AG08396 (cell line): Measurements from ENCODE around the gene CHD9.
A peak's percentile ranks its signal among the peaks of the same experiment; 100 is the strongest.

Experiments
- DNase-seq: peaks from one replicate; pipeline ENCODE4 v3.0.0; 2012; ENCODE audit warnings: low spot score, mixed read lengths

Gene CHD9

DNA sequence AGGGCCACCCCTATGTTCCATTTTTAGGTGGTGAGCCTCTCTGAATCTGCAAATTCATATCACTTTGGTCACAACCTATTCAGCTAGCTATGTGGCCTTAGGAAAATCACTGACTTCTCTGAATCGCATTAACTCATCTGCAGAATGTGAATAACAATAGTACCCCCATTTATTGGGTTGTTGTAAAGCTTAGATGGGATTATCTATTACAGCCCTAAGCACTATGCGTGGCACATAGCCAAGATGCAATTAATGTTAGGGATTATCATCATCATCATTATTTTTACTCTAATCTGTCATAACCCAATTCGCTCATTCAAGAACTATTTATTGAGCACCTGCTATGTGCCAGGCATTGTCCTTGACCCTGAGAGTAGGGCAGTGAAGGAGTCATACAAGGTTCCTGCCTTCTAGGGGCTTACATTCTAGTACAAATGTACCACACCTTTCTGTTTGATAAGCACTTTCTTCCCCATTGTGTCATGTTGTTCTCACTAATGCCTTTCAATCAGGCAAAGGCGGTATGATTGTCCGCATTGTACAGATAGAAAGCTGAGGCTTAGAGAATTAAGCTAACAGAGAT lies 38.5 kb downstream of the CHD9 start:
- no peak for DNase-seq

- DNase-seq = no peak
Measured at GRCh38 chr16:53094013-53094630, 39.3 kb downstream of the CHD9 start.

GRCh38 chr16:53097190-53097589 lies 42.4 kb downstream of the CHD9 start:
- no peak for DNase-seq

GRCh38 chr16:53098526-53099317 lies 43.9 kb downstream of the CHD9 start:
- DNase-seq = peak; percentile 76

DNA sequence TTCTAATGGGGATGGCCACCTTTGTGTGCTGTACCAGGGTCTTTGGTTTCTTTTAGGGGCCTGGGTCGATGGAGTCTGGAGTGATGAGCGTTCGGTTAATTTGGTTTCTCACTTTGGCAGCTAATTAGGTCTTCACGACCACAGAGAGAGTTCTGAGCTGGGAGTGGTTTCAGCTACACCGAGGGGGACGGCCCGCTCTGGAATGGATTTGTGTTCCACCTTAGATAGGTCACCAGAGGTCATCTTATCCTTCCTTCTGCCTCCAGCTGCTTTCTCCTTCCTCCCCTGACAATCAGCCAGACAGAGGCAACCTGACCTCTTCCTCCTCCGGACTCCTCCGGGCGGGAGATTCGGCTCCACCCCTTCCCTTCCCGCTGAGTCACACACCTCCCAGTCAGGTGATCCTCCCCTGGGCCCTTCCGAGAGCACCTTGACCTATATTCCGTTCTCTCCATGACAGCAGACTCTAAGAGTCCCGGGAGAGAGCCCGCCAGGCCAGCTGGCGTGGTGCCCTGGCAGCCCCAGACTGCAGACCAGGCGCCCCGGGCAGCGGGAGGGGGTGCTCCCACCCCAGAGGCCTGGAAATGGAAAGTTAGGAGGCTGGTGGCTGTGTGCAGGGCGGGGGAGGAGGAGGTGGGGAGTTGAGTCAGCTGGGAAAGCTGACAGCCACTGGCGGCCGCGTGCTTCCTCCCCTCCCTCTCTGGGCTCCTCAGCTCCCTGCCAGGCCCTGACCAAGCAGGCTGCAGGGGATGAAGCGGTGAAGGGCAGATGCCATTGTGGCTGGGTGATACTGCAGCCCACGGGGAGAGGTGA lies 44.7 kb downstream of the CHD9 start:
- peak; percentile 80 for DNase-seq

- DNase-seq = no peak
Measured at GRCh38 chr16:53100131-53100748, 45.4 kb downstream of the CHD9 start.

GRCh38 chr16:53100889-53101288 lies 46.1 kb downstream of the CHD9 start:
- DNase-seq = no peak

DNA sequence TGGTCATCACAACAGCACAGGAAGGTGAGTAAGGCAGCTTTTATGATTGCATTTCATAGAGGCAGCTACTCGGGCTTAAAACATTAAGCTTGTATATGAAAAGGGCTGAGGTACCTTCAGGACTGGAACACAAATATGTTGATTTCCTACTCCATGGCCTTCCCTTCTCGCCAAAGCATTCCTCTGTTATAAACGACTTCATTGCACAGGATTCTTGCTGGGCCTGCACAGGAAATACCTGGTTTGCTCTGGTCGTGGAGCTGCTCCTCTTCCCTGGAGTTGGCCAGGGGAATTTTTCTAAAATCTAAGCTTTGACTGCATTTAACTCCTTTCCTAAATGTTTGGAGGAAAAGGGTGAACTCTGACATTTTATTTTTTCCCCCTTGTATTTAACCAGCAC lies 49.0 kb downstream of the CHD9 start:
- DNase-seq = no peak

DNA sequence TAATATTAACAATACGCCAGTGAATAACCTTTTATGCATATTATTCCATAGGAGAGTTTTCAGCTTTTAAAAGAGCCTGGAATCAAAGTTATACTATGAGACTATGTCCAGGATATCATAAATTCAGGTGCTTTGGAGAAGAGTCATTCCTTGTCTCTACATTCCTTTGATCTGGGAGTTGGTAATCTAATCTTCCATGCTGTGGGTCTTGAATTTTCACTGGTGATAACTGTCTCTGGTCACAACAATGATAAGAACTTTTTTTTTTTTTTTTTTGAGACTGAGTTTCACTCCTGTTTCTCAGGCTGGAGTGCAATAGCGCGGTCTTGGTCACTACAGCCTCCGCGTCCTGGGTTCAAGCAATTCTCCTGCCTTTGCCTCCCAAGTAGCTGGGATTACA lies 50.8 kb downstream of the CHD9 start:
- no peak for DNase-seq

DNA sequence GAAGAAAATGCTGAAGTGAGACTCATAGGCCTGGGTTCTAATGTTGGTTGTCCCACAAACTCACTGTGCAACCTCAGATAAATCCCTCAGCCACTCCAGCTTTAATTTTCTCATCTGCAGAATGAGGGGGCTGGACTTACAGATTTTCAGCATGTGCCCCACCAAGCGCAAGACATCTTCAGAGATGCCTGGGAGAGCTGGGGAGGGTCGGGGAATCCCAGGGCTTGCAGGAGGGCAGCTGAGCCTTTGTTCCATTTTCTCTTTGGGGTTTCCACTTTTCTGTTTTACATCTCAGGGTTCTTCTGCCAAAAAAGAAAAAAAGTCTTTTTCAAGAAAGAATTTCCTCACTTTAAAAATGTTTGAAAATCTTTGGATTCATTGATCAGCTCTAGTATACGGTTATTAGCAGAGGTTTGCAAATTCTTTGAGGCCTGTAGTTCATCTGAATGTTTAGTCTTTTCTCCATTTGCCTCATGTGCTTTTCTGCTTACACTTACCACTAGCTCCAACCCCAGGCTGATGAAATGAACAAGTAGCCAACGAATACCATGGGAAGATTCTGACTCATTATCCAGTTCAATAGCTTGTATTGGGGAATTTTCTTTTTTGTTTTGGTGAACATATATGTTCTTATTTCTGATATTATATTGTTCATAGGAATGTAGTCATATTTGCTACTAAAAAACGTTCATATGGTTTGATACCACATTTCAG lies 56.4 kb downstream of the CHD9 start:
- DNase-seq = no peak

DNA sequence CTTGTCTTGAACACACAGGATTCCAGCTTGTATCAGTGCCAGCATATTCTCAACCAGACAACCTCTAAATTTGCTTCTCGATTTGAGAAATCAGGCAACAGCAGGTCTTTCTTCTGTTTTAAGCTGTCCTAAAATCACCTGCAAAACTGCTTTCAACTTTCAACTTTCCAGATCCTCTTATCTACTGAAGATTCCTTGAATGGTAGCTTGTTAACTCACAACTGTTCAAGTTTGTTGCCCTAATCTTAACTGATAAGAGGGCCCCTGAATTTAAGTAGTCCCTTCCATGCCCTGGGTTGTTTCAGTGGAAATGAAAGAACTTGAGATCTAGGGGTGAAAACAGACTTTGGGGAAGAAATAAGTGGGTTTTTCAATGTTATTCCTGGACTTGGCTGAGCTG lies 57.2 kb downstream of the CHD9 start:
- DNase-seq = no peak

DNA sequence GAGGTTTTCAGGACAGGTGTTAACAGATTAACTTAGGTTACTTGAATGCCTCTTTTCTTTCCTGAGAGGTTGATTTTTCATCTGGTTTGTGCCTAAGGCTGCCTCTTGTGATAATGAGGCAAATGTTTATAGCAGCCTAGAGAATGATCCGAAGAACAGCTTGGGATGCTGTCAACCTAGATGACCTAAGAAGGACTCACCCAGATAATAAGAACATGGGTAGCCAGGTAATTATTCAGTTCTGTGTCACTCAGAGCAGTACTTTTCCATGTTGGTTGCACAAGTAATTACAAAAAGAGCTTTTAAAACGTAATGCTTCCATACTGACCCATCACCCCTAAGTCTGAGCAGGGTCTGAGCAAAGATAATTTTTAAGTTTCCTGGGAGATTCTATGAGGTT lies 60.3 kb downstream of the CHD9 start:
- no peak for DNase-seq

GRCh38 chr16:53115773-53116172 lies 61.0 kb downstream of the CHD9 start:
- DNase-seq = no peak

GRCh38 chr16:53121043-53121620 lies 66.3 kb downstream of the CHD9 start:
- no peak for DNase-seq

GRCh38 chr16:53121661-53122060 lies 66.9 kb downstream of the CHD9 start:
- no peak for DNase-seq

DNA sequence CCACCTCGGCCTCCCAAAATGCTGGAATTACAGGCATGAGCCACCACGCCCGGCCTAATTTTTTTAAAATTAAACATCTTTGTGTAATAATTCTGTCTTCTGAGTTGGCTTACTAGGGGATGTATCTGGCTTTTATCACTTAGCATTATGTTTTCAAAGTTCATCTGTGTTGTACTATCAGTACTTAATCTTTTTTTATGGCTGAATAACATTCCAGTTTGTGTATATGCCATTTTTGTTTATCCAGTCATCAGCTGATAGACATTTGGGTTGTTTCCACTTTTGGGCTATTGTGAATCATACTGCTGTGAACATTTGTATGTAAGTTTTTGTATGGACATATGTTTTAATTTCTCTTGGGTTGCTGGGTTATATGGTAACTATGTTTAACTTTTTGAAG lies 69.0 kb downstream of the CHD9 start:
- no peak for DNase-seq

DNA sequence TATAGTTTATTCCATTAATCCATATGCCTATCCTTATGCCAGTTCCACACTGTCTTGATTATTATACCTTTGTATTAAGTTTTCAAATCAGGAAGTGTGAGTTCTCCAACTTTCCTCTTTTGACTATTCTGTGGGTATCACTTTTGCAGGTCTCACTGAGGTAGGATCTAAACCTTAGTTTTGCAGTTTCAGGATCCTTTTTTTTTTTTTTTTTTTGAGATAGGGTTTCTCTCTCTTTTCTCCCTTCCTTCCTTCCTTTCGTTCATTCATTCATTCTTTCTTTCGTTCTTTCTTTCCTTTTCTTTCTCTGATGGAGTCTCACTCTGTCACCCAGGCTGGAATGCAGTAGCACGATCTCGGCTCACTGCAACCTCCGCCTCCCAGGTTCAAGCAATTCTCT lies 71.6 kb downstream of the CHD9 start:
- no peak for DNase-seq

DNA sequence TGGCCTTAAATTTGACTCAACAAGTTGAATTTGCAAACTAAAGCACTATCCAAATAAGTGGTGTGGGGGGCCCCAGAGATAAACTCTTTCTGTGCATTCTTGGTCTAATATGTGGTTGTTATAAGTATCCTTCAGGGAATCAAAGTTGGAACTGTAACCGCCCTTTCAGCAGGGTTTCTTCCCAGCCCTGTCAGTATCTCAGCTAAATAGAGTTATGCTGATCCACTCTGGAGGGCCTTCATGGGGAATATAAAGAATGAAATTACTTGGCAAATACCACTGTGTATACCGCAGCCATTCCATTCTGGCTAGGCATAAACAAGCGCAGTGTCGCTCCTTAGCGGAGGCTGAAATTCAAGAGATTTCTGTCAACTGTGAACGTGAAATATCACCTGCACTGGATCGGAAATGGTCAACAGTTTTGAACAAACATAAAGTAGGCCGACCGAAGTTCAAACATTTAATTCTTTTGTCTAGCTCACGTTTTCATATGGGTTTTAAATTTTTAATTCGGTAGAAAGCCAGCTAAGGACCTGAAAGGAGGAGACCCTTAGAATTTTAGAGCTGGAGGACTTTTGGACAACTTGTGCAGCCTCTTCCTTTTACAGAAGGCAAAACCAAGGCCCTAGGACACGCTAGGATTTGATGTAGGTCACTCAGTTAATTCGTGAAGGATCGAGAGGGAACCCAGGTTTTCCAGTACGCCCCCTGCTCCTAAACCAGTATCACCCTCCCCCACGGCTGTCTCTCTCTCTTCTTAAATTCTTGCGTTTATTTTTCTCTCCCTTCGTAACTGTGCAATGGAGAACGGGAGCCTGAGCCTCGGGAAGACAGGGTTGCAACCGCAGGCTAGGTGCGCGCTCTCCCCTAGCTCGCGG lies 74.7 kb downstream of the CHD9 start:
- DNase-seq = peak; percentile 40

DNA sequence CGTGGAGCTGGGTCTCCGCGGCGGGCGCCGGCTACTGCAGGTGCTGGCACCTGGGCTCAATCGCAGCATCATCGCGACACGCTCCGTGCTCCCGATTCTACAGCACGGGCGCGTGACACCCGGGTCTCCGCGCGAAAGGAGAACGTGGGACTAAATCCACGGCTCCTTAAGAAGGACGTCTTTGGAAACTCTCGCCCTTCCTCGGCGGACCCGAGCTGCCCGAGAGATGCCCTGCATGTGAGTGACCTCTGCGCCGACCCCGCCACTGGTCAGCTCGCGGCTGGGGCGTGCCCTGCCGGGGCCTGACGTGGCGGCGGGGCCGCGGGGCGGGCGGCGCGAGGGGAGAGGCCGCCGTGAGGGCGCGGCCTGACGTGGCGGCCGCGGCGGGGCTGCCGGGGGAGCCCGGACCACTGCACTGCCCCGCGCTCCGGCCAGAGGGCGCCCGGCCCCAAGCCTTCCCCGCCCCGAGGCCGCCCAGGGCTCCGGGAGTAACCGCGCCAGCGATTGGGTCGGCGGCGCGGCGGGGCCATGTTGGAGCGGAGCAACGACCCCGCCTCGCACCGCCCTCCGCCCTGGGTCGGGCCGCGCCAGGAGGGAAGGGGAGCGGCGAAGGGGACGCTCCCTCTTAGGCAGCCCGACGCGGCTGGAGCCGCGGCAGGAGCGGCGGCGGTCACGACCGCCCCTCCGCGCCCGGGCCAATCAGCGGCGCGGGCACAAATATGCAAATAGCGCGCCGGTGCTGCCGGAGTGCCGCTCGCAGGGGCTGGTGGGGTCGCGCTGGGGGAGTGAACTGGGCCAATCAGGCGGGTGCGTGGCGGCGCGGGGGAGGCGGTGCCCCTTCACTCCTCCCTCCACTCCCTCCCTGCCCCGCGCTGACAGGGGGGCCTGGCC lies 75.6 kb downstream of the CHD9 start:
- peak; percentile 99 for DNase-seq
